HG02938 (cell line): Measurements from ENCODE around the gene REV3L.

ENCODE experiments used
- ATAC-seq: cut with Tn5 transposase; IDR thresholded peaks from one replicate; pipeline ENCODE4 v1.9.1; 2021; ENCODE audit warnings: mild to moderate bottlenecking, moderate library complexity; ENCODE audit not compliant: unreplicated experiment

The REV3L gene

GRCh38 chr6:111382476-111383294 is 100.3 kb downstream of the REV3L start:
- ATAC-seq, result no peak

- ATAC-seq, result no peak
Measured at GRCh38 chr6:111381728-111382127, 101.3 kb downstream of the REV3L start.

GRCh38 chr6:111381123-111381522 is 101.9 kb downstream of the REV3L start:
- no peak for ATAC-seq

- ATAC-seq, result no peak
Measured at GRCh38 chr6:111379831-111380230, 103.2 kb downstream of the REV3L start.

- no peak for ATAC-seq
Measured at GRCh38 chr6:111379302-111379701, 103.7 kb downstream of the REV3L start.

GRCh38 chr6:111377558-111378120 is 105.4 kb downstream of the REV3L start:
- ATAC-seq, result no peak

- ATAC-seq, result no peak
Measured at GRCh38 chr6:111367393-111368088, 115.5 kb downstream of the REV3L start.

- ATAC-seq, result no peak
Measured at GRCh38 chr6:111361648-111362047, 121.4 kb downstream of the REV3L start.

GRCh38 chr6:111358454-111358853 is 124.6 kb downstream of the REV3L start:
- ATAC-seq, result no peak

- no peak for ATAC-seq
Measured at GRCh38 chr6:111357705-111358104, 125.3 kb downstream of the REV3L start.

GRCh38 chr6:111356551-111356950 is 126.5 kb downstream of the REV3L start:
- no peak for ATAC-seq

GRCh38 chr6:111354758-111355555 is 128.1 kb downstream of the REV3L start:
- ATAC-seq, result no peak

GRCh38 chr6:111353912-111354462 is 129.0 kb downstream of the REV3L start:
- ATAC-seq, result no peak

- ATAC-seq, result no peak
Measured at GRCh38 chr6:111347589-111347988, 135.4 kb downstream of the REV3L start.

- ATAC-seq, result no peak
Measured at GRCh38 chr6:111342913-111343312, 140.1 kb downstream of the REV3L start.

- peak; percentile 52 for ATAC-seq
Measured at GRCh38 chr6:111339294-111339693, 143.7 kb downstream of the REV3L start.

- ATAC-seq, result peak; percentile 99
Measured at GRCh38 chr6:111338843-111339242, 144.2 kb downstream of the REV3L start.

GRCh38 chr6:111337829-111338236 is 145.2 kb downstream of the REV3L start:
- ATAC-seq, result no peak

GRCh38 chr6:111329882-111330633 is 153.0 kb downstream of the REV3L start:
- peak; percentile 65 for ATAC-seq

GRCh38 chr6:111326563-111326962 is 156.5 kb downstream of the REV3L start:
- ATAC-seq, result no peak
